ENCODE data around the gene OSBPL1A.

- TF ChIP-seq CTCF (IDR thresholded peaks at IDR 0.05) (no peak), ZFX (IDR thresholded peaks at IDR 0.05; ENCODE audit: borderline replicate concordance) (no peak)
These were observed 134.6 kb downstream of the OSBPL1A start for GRCh38 chr18:24263050-24263449.

All from 22Rv1 (cell line).